ENCODE data around the gene SLC9C1.

SLC9C1 gene

DNA sequence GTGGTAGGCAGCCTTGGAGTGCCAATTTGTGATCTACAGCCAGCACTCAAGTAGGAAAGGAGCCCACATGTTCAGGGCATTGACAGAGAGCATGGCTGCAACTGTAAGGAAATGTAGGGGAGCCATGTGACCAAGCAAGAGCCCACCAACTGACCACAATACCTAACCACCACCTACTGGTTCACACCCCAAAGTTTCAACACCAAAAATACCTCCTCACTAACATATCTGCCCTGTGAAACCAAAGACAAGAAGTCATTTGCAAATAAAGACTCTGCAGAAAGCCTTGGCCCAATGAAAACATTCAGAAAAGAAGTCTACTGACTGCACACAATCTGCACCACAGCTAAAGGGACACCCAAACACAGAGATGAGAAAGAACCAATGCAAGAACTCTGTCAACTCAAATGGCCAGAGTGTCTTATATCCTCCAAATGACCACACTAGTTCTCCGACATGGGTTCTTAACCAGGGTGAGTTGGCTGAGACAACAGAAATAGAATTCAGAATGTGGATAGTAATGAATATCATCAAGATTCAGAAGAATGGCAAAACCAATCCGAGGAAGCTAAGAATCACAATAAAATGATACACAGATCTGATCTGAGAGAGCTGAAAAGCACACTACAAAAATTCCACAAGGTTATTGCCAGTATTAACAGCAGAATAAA is 40.6 kb downstream of the SLC9C1 start:
- Histone ChIP-seq H3K4me2 (ENCODE audit: low read depth, low read length, poor library complexity, severe bottlenecking) (peak overlapping the region; percentile 40), H3K4me1 (ENCODE audit: insufficient read depth, low read length, poor library complexity, severe bottlenecking) (peaks cover 10% of the 10 kb centered on the region), H3K27me3 (ENCODE audit: insufficient read depth, low read length, poor library complexity, severe bottlenecking) (no peaks in the 10 kb centered on the region), H3K9me3 (ENCODE audit: insufficient read depth, low read depth, low read length) (peaks cover 12% of the 10 kb centered on the region; the same call in 1 of the 2 replicates), H3K79me2 (ENCODE audit: insufficient read depth, low read length) (no peaks in the 10 kb centered on the region), H3K9ac (ENCODE audit: low read depth, low read length, poor library complexity, severe bottlenecking) (no peak overlapping the region), H3K4me3 (ENCODE audit: low read length, poor library complexity, severe bottlenecking) (no peak overlapping the region), H4K20me1 (ENCODE audit: insufficient read depth, low read length, poor library complexity, severe bottlenecking) (no peaks in the 10 kb centered on the region), H3K9me2 (replicated peaks; ENCODE audit: low read depth, low read length) (no peaks in the 10 kb centered on the region), H2AFZ (ENCODE audit: low read length) (no peak overlapping the region), H3F3A (ENCODE audit: low read depth) (no peaks in the 10 kb centered on the region), H3K36me3 (ENCODE audit: insufficient read depth, low read length) (no peaks in the 10 kb centered on the region)
- TF ChIP-seq CTCF (conservative IDR thresholded peaks at IDR 0.05; ENCODE audit: low read length) (no peak), EZH2phosphoT487 (IDR thresholded peaks at IDR 0.05; ENCODE audit: borderline replicate concordance) (no peak)

GRCh38 chr3:112247900-112248299 is 46.1 kb downstream of the SLC9C1 start:
- no peak overlapping the region for H2AFZ ChIP-seq (ENCODE audit: low read length)
- H3K9me3 ChIP-seq (ENCODE audit: insufficient read depth, low read depth, low read length): peaks cover 4% of the 10 kb centered on the region; the same call in 1 of the 2 replicates
- no peak overlapping the region for H3K4me2 ChIP-seq (ENCODE audit: low read depth, low read length, poor library complexity, severe bottlenecking)
- peaks cover 1% of the 10 kb centered on the region for H3K4me1 ChIP-seq (ENCODE audit: insufficient read depth, low read length, poor library complexity, severe bottlenecking)
- no peaks in the 10 kb centered on the region for H3K27me3 ChIP-seq (ENCODE audit: insufficient read depth, low read length, poor library complexity, severe bottlenecking)
- TF ChIP-seq EZH2phosphoT487 (IDR thresholded peaks at IDR 0.05; ENCODE audit: borderline replicate concordance) (no peak), CTCF (conservative IDR thresholded peaks at IDR 0.05; ENCODE audit: low read length) (no peak)
- H3K36me3 ChIP-seq (ENCODE audit: insufficient read depth, low read length): no peaks in the 10 kb centered on the region
- H3F3A ChIP-seq (ENCODE audit: low read depth): no peaks in the 10 kb centered on the region
- H3K4me3 ChIP-seq (ENCODE audit: low read length, poor library complexity, severe bottlenecking): no peak overlapping the region
- no peaks in the 10 kb centered on the region for H3K79me2 ChIP-seq (ENCODE audit: insufficient read depth, low read length)
- no peak overlapping the region for H3K9ac ChIP-seq (ENCODE audit: low read depth, low read length, poor library complexity, severe bottlenecking)
- no peaks in the 10 kb centered on the region for H3K9me2 ChIP-seq (replicated peaks; ENCODE audit: low read depth, low read length)
- H4K20me1 ChIP-seq (ENCODE audit: insufficient read depth, low read length, poor library complexity, severe bottlenecking): no peaks in the 10 kb centered on the region

- no peaks in the 10 kb centered on the region for H4K20me1 ChIP-seq (ENCODE audit: insufficient read depth, low read length, poor library complexity, severe bottlenecking)
- H3K4me2 ChIP-seq (ENCODE audit: low read depth, low read length, poor library complexity, severe bottlenecking): no peak overlapping the region
- no peaks in the 10 kb centered on the region for H3K4me1 ChIP-seq (ENCODE audit: insufficient read depth, low read length, poor library complexity, severe bottlenecking)
- no peak overlapping the region for H3K9ac ChIP-seq (ENCODE audit: low read depth, low read length, poor library complexity, severe bottlenecking)
- no peaks in the 10 kb centered on the region for H3K36me3 ChIP-seq (ENCODE audit: insufficient read depth, low read length)
- H3K4me3 ChIP-seq (ENCODE audit: low read length, poor library complexity, severe bottlenecking): no peak overlapping the region
- H3K79me2 ChIP-seq (ENCODE audit: insufficient read depth, low read length): no peaks in the 10 kb centered on the region
- no peak overlapping the region for H2AFZ ChIP-seq (ENCODE audit: low read length)
- H3F3A ChIP-seq (ENCODE audit: low read depth): no peaks in the 10 kb centered on the region
- no peaks in the 10 kb centered on the region for H3K27me3 ChIP-seq (ENCODE audit: insufficient read depth, low read length, poor library complexity, severe bottlenecking)
- peaks cover 4% of the 10 kb centered on the region; the same call in 1 of the 2 replicates for H3K9me3 ChIP-seq (ENCODE audit: insufficient read depth, low read depth, low read length)
- H3K9me2 ChIP-seq (replicated peaks; ENCODE audit: low read depth, low read length): no peaks in the 10 kb centered on the region
- no peak for TF ChIP-seq EZH2phosphoT487 (IDR thresholded peaks at IDR 0.05; ENCODE audit: borderline replicate concordance)
- TF ChIP-seq CTCF (conservative IDR thresholded peaks at IDR 0.05; ENCODE audit: low read length): no peak
Observed at GRCh38 chr3:112247350-112247749, 46.7 kb downstream of the SLC9C1 start.
